Rectal smooth muscle tissue (tissue), 1 donor: Measurements from ENCODE around the gene SIPA1L3.
"Not testable (repeated sequence)": the region's sequence is repeated elsewhere in the genome, so short reads cannot be mapped to it uniquely, and the experiment has no call there.

Source experiments
- H3K27ac ChIP-seq: one replicate; pipeline ENCODE4 v1.7.0; 2013; ENCODE audit warnings: low read depth, low read length, inconsistent platforms
- H3K27me3 ChIP-seq: one replicate; pipeline ENCODE4 v1.7.0; 2013; ENCODE audit warnings: low read length; ENCODE audit not compliant: control insufficient read depth, insufficient read depth
- H3K36me3 ChIP-seq: one replicate; pipeline ENCODE4 v1.7.0; 2013; ENCODE audit warnings: low read length; ENCODE audit not compliant: control insufficient read depth, insufficient read depth
- H3K4me1 ChIP-seq: one replicate; pipeline ENCODE4 v1.7.0; 2013; ENCODE audit warnings: low read length; ENCODE audit not compliant: control insufficient read depth, insufficient read depth
- H3K4me3 ChIP-seq: one replicate; pipeline ENCODE4 v1.7.0; 2013; ENCODE audit warnings: low read length
- H3K9ac ChIP-seq: one replicate; pipeline ENCODE4 v1.7.0; 2013; ENCODE audit warnings: low read length

The SIPA1L3 gene

DNA sequence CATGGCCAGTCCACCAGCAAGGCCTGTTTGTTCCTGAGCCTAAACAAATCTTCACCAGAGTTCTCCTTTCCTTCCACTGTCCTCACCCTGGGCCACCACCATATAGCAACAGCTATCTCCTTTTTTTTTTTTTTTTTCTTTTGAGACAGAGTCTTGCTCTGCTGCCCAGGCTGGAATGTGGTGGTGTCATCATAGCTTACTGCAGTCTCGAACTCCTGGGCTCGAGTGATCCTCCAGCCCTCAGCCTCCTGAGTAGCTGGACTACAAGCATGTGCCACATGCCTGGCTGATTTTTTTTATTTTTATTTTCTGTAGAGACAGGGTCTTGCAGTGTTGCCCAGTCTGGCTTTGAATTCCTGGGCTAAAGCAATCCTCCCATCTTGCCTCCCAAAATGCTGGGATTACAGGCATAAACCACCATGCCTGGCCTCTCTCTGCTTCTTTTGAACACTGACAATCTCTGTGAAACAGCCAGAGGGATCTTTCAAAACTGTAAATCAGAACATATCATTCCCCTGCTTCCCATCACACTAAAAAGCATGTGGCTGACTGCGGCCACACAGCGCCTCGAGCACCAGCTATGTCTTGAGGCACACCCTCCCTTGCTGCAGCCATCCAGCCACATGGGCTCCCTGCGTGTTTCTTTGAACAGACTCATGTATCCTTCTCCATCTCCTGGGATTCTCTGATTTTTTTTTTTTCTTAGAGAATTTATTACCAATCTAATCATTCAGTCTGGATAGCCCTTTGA lies 110.6 kb downstream of the SIPA1L3 start:
- H3K27ac ChIP-seq, result no peak overlapping the region
- H3K36me3 ChIP-seq, result peaks cover 3% of the 10 kb centered on the region
- no peak overlapping the region for H3K9ac ChIP-seq
- H3K4me3 ChIP-seq, result no peak overlapping the region
- no peaks in the 10 kb centered on the region for H3K4me1 ChIP-seq
- no peaks in the 10 kb centered on the region for H3K27me3 ChIP-seq

DNA sequence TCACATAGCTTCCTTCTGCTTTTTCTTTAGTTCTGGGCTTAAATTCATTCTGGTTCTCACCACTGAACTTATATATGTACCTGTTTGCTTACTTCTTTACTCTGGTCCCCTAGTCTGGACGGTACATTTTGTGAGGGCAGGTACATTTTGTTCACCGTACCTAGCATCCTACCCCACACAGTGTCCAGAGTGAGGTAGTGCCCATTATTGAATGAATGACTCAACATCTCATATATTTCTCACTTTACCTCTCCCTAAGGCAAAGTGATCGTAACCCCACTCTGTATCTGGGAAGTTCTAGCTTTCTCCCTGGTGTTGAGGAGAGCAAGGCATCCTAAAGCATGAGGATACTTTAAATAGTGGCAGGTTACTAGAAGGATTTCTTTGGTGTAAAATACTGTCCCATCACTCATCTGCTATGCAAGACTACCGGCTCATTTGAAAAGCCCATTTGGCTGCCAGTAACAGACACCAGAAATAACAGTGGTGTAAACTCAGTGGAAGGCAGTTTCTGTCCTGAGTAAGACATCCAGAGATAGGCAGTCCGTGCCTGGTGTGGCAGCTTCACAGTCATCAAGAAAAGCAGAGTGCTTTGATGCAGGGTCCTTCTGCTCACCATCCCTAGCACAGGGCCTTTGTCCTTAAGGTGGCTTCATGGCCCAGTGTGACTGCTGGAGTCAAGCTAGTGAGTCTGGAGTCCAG lies 111.8 kb downstream of the SIPA1L3 start:
- no peak overlapping the region for H3K9ac ChIP-seq
- H3K4me3 ChIP-seq, result no peak overlapping the region
- no peak overlapping the region for H3K27ac ChIP-seq

DNA sequence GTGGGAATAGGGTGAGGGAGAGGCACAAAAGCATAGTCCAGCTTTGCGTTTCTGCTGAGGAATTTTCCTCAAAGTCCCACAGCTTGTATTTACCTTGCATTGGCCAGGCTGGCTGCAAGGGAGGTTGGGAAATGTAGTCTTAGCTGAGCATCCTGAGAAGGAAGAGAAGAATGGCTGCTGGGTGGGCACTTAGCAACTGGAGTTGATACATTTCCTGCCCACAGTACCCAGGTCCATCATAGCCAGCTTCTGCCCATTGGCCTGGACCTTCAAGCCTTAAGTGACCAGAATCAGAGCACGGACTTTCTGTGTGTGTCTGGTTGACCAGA lies 112.4 kb downstream of the SIPA1L3 start:
- Histone ChIP-seq H3K4me3 (no peak overlapping the region), H3K27me3 (no peaks in the 10 kb centered on the region), H3K27ac (no peak overlapping the region), H3K4me1 (no peaks in the 10 kb centered on the region), H3K9ac (no peak overlapping the region), H3K36me3 (no peaks in the 10 kb centered on the region)

More for the DNA sequence above, 111.8 kb downstream of the SIPA1L3 start:
- peaks cover 3% of the 10 kb centered on the region for H3K36me3 ChIP-seq
- H3K4me1 ChIP-seq, result no peaks in the 10 kb centered on the region
- no peaks in the 10 kb centered on the region for H3K27me3 ChIP-seq

DNA sequence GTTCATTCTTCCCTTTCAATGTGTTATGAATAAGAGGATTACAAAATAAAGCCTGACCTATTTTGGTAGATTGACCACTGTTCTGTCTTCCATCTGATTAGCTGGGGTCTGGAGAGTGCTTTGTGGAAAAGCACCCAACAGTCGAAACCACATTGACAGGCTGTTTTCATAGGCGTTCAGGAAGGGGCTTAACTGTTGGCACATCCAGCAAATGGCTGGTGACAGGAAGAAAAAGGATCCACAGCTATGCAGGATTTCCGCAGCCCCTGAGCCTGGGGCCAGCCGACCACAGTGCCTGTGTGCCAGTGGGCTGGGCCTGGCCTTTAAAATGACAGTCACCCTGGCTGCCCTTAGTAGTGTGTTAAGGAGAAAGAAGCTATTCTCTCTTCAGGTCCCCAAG lies 113.3 kb downstream of the SIPA1L3 start:
- H3K4me1 ChIP-seq, result no peaks in the 10 kb centered on the region
- no peak overlapping the region for H3K4me3 ChIP-seq
- no peak overlapping the region for H3K27ac ChIP-seq
- no peak overlapping the region for H3K9ac ChIP-seq
- no peaks in the 10 kb centered on the region for H3K36me3 ChIP-seq
- no peaks in the 10 kb centered on the region for H3K27me3 ChIP-seq

DNA sequence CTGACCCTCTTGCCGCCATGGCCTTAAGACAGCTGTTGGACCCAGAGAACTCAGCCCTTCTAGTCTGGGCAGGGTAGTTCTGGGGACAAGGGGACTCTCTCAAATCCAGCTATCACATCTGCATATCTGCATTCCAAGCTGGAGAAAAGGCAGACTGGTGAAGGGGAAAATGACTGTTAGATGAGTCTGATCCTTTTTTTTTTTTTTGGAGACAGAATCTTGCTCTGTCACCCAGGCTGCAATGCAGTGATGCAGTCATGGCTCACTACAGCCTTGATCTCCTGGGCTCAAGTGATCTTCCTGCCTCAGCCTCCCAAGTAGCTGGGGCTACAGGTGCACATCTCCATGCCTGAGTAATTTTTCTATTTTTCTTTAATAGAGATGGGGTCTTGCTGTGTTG lies 114.3 kb downstream of the SIPA1L3 start:
- Histone ChIP-seq H3K36me3 (no peaks in the 10 kb centered on the region), H3K4me3 (no peak overlapping the region), H3K27ac (no peak overlapping the region), H3K4me1 (no peaks in the 10 kb centered on the region), H3K9ac (no peak overlapping the region), H3K27me3 (no peaks in the 10 kb centered on the region)

DNA sequence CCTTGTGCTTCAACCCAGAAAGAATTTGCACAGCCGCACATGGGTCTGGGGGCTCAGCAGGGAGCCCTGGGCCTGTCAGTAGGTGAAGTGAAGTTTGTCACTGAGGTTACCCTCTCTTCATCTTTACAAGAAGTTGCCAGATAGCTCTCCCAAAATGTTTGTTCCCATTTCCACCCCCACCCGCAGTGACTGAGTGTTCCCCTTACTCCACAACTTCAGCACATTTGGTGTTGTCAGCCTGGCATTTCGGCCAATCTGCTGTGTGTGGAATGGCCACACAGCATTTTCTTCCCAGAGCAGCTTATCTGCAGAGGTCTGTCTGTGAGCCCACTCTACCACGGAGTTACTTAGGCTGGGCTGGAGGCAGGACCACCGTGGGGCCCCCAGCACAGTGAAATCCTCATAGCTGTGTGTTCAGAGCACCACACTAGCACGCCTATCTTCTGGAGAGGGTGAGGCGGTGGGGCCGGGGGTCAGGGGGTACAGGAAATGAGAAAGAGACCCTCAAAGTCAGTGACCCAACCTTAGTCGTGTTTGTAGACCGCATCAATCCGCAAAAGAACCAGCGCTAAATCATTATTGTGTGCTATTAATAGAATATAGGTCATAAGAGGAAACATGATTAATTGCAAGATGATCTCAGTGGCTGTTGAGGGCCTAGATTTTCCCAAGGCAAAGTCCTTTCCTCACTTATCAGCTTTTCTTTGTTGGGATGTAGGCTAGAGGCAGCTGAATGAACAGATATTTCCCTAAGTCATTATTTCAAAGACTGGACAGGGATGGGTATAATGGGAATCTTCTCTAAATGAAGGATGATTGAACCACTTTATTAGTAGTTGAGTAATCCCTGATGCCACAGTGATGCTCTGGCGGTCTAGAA lies 116.0 kb downstream of the SIPA1L3 start:
- Histone ChIP-seq H3K9ac (no peak overlapping the region), H3K27me3 (no peaks in the 10 kb centered on the region), H3K27ac (no peak overlapping the region)

DNA sequence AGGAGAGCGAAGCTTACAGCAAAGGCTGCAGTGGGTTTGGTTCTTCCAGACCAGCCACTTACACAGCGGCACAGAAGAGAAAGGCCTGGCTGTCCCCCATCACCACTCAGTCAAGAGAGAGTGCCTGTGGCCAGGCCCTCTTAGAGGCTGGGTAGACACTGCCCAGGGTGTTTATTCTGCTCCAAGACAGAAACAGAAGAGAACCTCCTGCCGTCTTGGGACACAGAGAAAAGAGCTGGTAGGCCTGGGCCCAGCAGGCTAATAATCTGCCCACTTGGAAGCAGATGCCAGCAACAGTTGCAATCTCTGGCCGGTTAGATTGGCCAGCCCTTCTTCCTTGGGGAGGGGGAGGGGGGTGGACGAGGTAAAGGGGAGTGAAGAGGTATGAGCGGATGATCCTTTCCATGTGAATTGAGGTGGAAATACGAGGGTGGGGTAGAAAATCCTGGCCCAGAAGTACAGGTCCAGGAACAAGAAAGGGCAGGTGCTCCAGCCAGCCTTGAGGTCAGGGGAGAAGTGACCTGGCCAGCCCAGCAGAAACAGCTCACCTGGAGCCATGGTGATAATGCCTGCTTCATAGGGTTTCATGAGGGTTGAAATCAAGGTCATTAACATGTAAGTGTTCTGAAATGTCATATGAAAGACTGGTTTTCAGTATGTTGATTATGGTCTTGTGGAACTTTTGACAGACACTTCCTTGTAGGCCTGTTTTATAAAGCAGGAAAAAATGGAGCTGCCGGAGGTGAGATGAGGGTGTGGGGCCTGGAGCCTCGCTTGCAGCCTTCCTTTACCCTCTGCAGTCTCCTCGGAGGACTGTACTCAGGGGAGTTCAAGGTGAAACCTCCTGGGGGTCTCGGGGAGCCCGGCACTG lies 116.9 kb downstream of the SIPA1L3 start:
- H3K36me3 ChIP-seq, result no peaks in the 10 kb centered on the region
- H3K27ac ChIP-seq, result no peak overlapping the region
- no peak overlapping the region for H3K9ac ChIP-seq
- no peaks in the 10 kb centered on the region for H3K27me3 ChIP-seq
- no peak overlapping the region for H3K4me3 ChIP-seq
- no peaks in the 10 kb centered on the region for H3K4me1 ChIP-seq

More for the DNA sequence above, 116.0 kb downstream of the SIPA1L3 start:
- no peaks in the 10 kb centered on the region for H3K36me3 ChIP-seq
- H3K4me3 ChIP-seq, result no peak overlapping the region
- no peaks in the 10 kb centered on the region for H3K4me1 ChIP-seq

DNA sequence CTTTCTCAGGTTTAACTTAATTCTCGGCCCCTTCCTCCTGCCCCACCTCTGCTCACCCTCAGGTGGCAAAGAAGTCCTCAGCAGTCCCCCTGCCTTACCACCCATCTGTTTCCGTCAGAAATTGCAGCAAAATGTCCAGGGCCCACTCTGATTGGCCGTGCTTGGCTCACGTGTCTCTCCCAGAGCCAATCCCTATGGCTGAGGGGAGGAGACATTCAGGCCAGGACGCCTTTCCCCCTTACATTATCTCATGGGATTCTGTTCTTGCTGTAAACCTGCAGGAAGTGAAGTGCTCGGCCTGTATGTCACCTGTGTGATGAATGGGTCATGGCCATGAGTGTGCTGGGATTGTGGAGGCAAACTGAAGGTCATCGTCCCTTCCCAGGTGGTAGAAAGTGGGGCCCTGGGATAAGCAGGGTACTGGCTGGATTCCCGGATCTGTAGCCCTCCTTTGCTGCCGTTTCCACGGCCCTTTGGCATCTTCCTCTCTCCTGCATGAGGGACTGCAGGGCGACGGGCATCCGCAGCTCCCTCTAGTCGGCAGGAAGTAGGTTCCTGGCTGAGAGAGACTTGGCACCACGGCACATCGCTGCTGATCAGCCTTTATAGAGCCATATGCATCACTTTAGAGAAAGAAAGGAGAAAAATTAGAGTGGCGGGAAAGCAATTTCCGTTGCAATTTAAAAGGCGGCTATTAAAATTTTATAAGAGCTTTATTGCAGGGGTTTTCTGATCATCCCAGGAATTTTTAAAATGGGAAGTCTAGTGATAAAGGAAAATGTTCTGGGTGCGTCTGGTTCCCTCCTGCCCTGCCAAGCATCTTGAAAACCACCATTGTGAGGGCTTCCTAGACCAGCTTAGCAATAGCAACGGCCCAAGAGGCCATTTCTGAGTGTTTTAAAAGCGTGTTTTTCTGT lies 118.2 kb downstream of the SIPA1L3 start:
- no peak overlapping the region for H3K27ac ChIP-seq
- no peak overlapping the region for H3K9ac ChIP-seq
- H3K4me3 ChIP-seq, result no peak overlapping the region
- H3K27me3 ChIP-seq, result no peaks in the 10 kb centered on the region
- H3K4me1 ChIP-seq, result no peaks in the 10 kb centered on the region
- no peaks in the 10 kb centered on the region for H3K36me3 ChIP-seq

DNA sequence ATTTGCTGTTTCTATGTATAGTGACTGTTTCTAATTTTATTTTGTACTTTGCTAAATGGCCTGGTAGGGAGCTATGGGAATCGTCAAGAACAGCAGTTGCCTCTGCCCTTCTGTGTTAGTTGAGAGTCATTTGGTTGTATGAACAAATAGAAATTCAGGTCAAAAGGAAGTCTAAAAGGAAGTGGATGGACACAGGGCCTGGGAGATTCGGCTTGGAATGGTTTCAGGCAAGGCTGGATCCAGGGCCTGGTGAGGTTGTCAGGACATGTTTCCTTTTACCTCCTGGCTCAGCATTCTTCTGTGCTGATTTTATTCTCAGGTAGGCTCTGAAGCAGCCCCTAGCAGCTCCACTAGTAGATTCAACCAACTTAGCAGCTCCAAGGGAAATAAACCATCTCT lies 118.9 kb downstream of the SIPA1L3 start:
- Histone ChIP-seq H3K36me3 (no peaks in the 10 kb centered on the region), H3K27ac (no peak overlapping the region), H3K4me1 (no peaks in the 10 kb centered on the region), H3K27me3 (no peaks in the 10 kb centered on the region), H3K4me3 (no peak overlapping the region), H3K9ac (no peak overlapping the region)

DNA sequence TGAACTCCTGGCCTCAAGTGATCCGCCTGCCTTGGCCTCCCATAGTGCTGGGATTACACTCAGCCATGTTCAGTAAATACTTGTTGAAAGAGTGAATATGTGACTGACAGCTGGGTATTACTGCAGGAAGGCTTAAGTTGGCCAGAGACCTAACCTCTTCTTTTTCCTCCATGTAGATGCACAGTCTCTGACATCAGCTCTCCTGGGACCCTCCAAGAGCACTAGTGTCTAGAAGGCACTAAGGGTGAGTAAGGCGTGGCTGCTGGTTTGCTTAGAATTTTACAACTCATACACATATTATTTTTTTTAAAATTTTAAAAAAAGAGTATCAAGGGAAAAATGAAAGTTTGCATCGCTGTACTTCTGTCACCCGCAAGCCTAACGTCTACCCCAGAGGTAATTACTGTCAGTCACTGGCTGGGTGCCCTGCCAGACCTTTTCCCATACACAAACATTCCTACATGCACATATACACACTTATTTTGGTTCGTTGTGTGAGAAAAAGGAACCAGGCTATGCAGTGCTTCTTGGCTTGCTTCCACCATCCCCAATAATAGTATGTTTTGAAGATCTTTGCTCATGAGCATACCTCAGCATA lies 122.0 kb downstream of the SIPA1L3 start:
- no peaks in the 10 kb centered on the region for H3K36me3 ChIP-seq
- no peak overlapping the region for H3K9ac ChIP-seq
- H3K4me3 ChIP-seq, result no peak overlapping the region
- no peaks in the 10 kb centered on the region for H3K27me3 ChIP-seq
- H3K27ac ChIP-seq, result no peak overlapping the region
- no peaks in the 10 kb centered on the region for H3K4me1 ChIP-seq

DNA sequence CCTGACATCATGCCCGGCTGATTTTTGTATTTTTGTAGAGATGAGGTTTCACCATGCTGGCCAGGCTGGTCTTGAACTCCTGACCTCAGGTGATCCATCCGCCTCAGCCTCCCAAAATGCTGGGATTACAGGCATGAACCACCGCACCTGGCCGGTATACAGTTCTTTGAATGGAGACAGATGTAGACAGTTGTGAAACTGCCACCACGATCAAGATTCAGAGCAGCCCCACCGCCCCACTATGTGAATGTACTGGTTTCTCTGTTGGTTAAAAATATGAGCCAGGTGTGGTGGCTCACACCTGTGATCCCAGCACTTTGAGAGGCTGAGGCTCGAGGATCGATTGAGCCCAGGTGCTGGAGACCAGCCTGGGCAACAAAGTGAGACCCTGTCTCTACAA lies 123.0 kb downstream of the SIPA1L3 start:
- not testable (repeated sequence) for H3K4me3 ChIP-seq, H3K4me1 ChIP-seq, H3K9ac ChIP-seq, H3K36me3 ChIP-seq, H3K27me3 ChIP-seq, H3K27ac ChIP-seq
